Measurements from ENCODE around the gene LRRC27. TPM values are rescaled to one million over a fixed set of nuclear protein-coding genes. Genes with fewer than 3 reads are reported as not detected.

LRRC27 gene
- total and polyA plus RNA-seq, 7 donors: 2.2 to 8.3 (median 2.5) TPM

DNA sequence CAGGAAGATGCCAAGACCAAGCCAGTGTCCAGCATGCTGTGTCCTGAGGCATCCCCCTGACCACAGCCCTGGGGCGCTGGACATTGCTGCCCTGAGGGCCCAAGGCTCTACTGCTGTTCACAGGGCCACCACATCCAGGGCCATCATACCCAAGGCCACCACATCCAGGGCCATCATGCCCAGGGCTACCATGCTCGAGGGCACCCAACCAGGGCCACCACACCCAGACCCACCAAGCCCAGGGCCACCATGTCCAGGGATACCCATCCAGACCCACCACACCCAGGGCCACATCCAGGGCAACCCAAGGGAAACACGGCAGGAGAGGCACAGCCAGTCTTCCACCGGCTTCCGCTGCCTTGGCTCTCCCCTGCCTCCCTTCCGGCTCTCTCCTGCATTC lies 41.4 kb upstream of the LRRC27 start:
- DNase-seq: peak; percentile 8 to 9
- intact Hi-C loops (cut with DNase I): no loop called here
- no peak overlapping the region for H3K4me3 ChIP-seq
- H3K27ac ChIP-seq: no peak overlapping the region
- 93 to 96% (median 93%) methylated on average over 6 of the region's 6 CpGs for WGBS, 3 donors
- TF ChIP-seq, protein P1, sequence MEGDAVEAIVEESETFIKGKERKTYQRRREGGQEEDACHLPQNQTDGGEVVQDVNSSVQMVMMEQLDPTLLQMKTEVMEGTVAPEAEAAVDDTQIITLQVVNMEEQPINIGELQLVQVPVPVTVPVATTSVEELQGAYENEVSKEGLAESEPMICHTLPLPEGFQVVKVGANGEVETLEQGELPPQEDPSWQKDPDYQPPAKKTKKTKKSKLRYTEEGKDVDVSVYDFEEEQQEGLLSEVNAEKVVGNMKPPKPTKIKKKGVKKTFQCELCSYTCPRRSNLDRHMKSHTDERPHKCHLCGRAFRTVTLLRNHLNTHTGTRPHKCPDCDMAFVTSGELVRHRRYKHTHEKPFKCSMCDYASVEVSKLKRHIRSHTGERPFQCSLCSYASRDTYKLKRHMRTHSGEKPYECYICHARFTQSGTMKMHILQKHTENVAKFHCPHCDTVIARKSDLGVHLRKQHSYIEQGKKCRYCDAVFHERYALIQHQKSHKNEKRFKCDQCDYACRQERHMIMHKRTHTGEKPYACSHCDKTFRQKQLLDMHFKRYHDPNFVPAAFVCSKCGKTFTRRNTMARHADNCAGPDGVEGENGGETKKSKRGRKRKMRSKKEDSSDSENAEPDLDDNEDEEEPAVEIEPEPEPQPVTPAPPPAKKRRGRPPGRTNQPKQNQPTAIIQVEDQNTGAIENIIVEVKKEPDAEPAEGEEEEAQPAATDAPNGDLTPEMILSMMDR (IDR thresholded peaks at IDR 0.05): no peak
- no peak for ATAC-seq
- H3K36me3 ChIP-seq (ENCODE audit: insufficient read depth in 1 of 2, low read depth in 1 of 2): no peaks in the 10 kb centered on the region
- no peaks in the 10 kb centered on the region for H3K4me1 ChIP-seq
- peaks cover 14% of the 10 kb centered on the region for H3K9me3 ChIP-seq
- peaks cover 0 to 14% (median 2%) of the 10 kb centered on the region in 3 donors for H3K27me3 ChIP-seq (ENCODE audit: insufficient read depth in 3 of 3, low read length in 2 of 3)

DNA sequence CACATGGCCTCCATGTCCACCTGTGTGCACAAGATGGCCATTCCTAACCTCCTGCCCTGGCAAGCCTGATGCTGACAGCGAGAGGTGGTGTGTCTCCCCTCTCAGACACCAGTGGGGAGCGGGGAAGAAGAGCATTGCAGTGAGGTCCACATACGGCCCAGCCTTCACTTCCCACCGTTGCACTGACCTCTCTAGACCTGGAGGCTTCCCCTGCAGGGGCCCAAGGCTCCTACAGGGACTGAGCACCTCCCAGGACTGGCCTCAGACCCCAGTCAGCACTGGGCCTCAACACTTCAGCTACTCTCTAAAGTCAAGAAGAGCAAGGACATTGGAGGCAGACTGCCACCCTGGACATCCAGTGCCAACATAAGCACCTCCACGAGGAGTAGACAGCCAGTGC lies 40.2 kb upstream of the LRRC27 start:
- TF ChIP-seq, protein P1 (IDR thresholded peaks at IDR 0.05): no peak
- peaks cover 14% of the 10 kb centered on the region for H3K9me3 ChIP-seq
- H3K27ac ChIP-seq: no peak overlapping the region
- no peak overlapping the region for H3K4me3 ChIP-seq
- no peaks in the 10 kb centered on the region for H3K36me3 ChIP-seq (ENCODE audit: insufficient read depth in 1 of 2, low read depth in 1 of 2)
- no peaks in the 10 kb centered on the region for H3K4me1 ChIP-seq
- ATAC-seq (no peak), DNase-seq (peak in 1 of 2 donors; percentile 23)
- H3K27me3 ChIP-seq (ENCODE audit: insufficient read depth in 3 of 3, low read length in 2 of 3): peaks cover 0 to 8% (median 2%) of the 10 kb centered on the region in 3 donors
- 84 to 90% (median 88%) methylated on average over 5 of the region's 5 CpGs for WGBS, 3 donors
- intact Hi-C loops (cut with DNase I): no loop called here

DNA sequence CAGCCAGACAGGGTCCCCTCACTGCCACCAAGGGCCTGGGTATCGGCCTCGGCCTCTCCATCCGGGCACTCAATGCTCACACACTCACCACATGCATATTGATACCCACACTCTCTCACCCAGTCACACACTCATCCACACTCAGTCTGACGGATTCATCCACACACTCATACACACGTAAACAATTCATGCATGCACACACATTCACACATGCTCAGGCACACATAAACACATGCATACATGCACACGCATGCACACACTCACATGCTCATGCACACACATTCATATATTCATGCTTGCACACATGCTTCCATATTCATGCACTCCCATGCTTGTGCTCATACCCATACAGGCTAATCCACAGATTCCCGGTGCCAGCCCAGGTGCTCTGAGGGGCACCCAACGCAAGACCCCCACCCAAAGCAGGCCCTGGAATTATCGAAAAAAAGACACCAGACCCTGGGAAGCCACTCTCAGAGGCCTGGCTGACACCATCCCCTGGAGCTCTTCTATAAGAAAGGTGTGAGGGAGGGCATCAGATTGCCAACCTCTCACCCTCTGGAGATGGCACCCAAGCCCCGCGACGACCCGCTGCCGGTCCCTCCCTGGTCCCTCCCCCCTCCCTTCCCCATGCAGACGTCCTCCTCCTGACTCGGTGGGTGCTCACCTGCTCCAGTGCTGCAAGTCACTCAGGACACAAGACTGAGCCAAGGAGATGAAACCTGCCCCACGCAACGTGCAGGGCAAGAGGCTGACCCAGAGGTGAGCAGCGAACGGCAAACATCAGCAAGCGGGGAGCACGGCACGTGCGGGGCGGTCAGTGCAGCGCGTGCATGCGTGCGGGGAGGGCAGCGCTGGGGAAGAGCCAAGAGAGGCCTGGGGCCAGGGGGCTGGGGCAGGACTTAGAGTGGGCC lies 39.4 kb upstream of the LRRC27 start:
- WGBS, 3 donors: 63 to 83% (median 68%) methylated on average over 27 to 30 of the region's 30 CpGs
- DNase-seq: peak; percentile 4 to 28
- peaks cover 14% of the 10 kb centered on the region for H3K9me3 ChIP-seq
- H3K36me3 ChIP-seq (ENCODE audit: insufficient read depth in 1 of 2, low read depth in 1 of 2): no peaks in the 10 kb centered on the region
- peak in 1 of 4 donors; percentile 4 for ATAC-seq
- H3K27me3 ChIP-seq (ENCODE audit: insufficient read depth in 3 of 3, low read length in 2 of 3): peaks cover 0 to 8% (median 2%) of the 10 kb centered on the region in 3 donors
- H3K4me3 ChIP-seq: no peak overlapping the region
- TF ChIP-seq, protein P1 (IDR thresholded peaks at IDR 0.05): no peak
- intact Hi-C loops (cut with DNase I): no loop called here
- no peaks in the 10 kb centered on the region for H3K4me1 ChIP-seq
- no peak overlapping the region for H3K27ac ChIP-seq

DNA sequence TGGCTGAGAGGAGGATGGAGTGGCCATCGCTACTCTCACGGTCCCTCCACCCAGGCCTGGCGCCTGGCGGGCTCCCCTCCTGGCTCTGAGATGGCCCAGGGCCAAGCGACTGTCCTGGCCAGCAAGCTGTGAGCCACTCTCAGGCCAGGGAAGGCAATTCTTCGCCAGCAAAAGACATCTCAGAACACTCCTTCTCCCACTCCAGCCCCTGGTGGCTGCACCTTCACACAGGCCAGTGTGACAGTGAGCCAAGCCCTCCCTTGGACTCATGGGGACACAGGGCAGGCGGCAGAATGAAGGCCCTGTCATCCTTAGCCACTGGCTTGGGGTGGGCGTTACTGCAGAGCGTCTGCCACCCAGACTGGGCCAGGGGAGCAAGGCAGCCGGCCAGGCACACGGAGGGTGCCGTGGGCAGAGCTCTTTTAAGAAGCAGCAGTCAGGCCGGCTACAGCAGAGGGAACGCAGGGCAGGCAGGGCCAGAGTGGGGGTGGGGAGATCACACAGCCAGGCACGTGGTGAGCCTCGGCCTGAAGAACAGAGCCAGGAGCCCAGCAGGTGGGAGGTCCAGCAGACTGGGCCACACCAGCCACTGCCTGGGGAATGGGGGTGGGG lies 38.7 kb upstream of the LRRC27 start:
- peak in 2 of 4 donors; percentile 21 to 29 for ATAC-seq
- Histone ChIP-seq H3K27me3 (ENCODE audit: insufficient read depth in 3 of 3, low read length in 2 of 3) (peaks cover 0 to 8% (median under 1%) of the 10 kb centered on the region in 3 donors), H3K9me3 (peaks cover 11% of the 10 kb centered on the region), H3K27ac (no peak overlapping the region), H3K4me3 (no peak overlapping the region), H3K36me3 (ENCODE audit: insufficient read depth in 1 of 2, low read depth in 1 of 2) (no peaks in the 10 kb centered on the region), H3K4me1 (no peaks in the 10 kb centered on the region)
- TF ChIP-seq, protein P1 (IDR thresholded peaks at IDR 0.05): no peak
- intact Hi-C loops (cut with DNase I): no loop called here
- 25 to 34% (median 33%) methylated on average over 14 to 16 of the region's 16 CpGs for WGBS, 3 donors
- DNase-seq: peak; percentile 17 to 31
